HG02588 (cell line): ENCODE data around the gene CEP250.
A peak's percentile ranks its signal among the peaks of the same experiment; 100 is the strongest.
"Not testable (repeated sequence)": the region's sequence is repeated elsewhere in the genome, so short reads cannot be mapped to it uniquely, and the experiment has no call there.

Source experiments
- ATAC-seq: cut with Tn5 transposase; IDR thresholded peaks from one replicate; pipeline ENCODE4 v1.9.1; 2021; ENCODE audit warnings: mild to moderate bottlenecking, moderate library complexity; ENCODE audit not compliant: unreplicated experiment

CEP250 gene

GRCh38 chr20:35456700-35457099 lies 1.3 kb downstream of the CEP250 start:
- ATAC-seq = not testable (repeated sequence)

DNA sequence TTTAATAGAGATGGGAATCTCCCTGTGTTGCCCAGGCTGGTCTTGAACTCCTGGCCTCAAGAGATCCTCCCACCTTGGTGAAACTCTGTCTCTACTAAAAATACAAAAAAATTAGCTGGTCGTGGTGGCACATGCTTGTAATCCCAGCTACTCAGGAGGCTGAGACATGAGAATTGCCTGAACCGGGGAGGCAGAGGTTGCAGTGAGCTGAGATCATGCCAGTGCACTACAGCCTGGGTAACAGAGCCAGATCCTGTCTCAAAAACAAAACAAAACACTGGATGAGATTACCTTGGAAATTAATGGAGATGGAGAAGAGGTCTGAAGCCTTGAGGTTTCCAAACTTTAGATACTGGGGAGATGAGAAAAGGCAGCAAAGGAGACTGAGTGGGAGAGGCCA lies 2.1 kb downstream of the CEP250 start:
- ATAC-seq = not testable (repeated sequence)

DNA sequence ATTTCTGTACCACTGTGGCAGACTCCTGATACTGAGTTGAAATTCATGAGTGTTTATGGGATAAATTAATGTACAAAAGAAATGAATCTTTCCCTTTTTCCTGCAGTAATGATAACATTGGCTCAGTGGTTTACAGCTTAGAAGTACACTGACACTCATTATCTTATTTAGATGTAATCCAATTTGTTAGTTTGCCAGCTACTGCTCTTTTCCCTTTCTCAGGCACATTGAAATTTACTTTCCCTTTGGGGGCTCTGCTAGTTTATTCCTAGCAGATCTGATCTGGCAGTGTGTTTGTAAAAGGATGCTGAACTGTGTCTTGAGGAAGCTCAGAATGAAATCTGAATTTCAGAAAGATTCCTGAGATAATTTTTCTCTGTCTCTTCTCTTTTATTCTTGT lies 3.0 kb downstream of the CEP250 start:
- no peak for ATAC-seq

DNA sequence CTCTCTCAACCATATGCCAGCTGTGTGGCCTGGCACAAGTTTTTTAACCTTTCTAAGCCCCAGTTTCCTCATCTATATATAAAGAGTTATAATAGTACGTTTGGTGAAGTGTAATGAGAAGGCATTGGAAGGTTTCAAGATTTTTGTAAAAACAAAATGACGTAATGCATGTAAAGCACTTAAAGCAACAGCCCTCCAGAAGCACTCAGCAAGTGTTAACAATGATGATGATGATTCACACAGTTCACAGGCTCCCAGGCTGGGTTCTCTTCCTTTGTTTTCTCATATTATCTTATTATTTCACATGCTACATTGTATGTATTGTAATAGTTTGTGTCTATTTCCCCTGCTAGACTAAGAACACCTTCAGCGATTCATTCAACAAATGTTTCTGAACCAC lies 6.2 kb downstream of the CEP250 start:
- no peak for ATAC-seq

DNA sequence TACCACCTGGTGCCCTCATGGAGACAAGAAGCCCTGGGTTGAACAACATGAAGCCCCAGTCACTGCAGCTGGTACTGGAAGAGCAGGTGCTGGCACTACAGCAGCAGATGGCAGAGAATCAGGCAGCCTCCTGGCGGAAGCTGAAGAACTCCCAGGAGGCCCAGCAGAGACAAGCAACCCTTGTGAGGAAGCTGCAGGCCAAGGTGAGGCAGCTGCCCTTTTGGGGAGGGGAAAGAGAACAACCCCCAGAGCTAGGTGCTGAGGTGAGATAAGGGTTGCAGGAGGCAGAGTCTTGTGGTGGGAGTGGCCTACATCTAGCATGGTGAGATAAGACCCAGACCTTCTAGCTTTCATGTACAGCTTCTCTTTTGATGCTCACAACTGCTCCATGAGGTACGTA lies 7.0 kb downstream of the CEP250 start:
- no peak for ATAC-seq

GRCh38 chr20:35463455-35464300 lies 8.3 kb downstream of the CEP250 start:
- no peak for ATAC-seq

- no peak for ATAC-seq
Observed at GRCh38 chr20:35465976-35466375, 10.6 kb downstream of the CEP250 start.

DNA sequence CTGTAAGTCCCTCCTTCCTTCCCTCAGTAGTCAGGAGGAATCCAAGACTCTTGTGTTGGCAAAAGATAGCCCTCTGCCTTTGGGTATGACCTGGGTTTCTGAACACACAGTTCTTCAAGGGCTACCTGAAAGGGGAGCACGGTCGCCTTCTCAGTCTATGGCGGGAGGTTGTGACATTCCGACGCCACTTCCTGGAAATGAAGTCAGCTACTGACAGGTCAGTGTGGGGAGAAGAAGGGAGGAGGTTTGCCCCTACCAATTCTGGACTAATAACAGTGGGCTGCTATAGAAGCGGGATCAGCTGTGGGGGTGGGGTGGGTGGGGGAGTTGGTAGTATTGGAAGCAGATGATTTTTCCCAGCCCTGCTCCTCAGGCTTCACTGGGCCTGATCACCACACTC lies 11.5 kb downstream of the CEP250 start:
- no peak for ATAC-seq

DNA sequence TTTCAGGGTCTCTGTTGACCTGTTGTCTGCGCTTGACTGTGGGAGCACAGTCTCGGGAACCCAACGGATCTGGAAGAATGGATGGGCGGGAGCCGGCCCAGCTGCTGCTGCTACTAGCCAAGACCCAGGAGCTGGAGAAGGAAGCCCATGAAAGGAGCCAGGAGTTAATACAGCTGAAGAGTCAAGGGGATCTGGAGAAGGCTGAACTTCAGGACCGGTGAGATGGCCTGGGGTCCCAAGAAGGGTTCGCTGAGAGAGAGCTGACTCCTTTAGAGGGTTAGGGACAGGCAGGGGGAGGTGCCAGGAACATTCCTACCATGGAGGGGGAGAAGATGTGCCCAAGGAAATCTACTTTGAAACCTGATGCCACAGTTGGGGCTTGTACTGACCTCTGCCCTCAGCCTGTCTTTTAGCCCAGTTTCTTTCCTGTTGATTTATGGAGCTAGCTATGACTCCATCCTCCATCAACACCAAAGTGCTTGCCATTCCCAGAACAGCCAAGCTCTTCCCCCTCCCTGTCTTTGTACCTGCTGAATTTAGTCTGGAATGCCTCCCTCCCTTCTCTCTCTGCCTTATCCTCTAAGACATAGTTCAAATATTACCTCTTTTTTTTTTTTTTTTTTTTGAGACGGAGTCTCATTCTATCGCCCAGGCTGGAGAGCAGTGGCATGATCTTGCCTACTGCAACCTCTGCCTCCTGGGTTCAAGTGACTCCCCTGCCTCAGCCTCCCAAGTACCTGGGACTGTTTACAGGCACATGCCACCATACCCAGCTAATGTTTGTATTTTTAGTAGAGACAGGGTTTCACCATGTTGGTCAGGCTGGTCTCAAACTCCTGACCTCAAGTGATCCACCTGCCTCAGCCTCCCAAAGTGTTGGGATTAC lies 12.2 kb downstream of the CEP250 start:
- ATAC-seq = no peak

- ATAC-seq = no peak
Observed at GRCh38 chr20:35468671-35469334, 13.4 kb downstream of the CEP250 start.

- ATAC-seq = no peak
Observed at GRCh38 chr20:35472209-35472608, 16.8 kb downstream of the CEP250 start.

GRCh38 chr20:35473684-35474083 lies 18.3 kb downstream of the CEP250 start:
- no peak for ATAC-seq

DNA sequence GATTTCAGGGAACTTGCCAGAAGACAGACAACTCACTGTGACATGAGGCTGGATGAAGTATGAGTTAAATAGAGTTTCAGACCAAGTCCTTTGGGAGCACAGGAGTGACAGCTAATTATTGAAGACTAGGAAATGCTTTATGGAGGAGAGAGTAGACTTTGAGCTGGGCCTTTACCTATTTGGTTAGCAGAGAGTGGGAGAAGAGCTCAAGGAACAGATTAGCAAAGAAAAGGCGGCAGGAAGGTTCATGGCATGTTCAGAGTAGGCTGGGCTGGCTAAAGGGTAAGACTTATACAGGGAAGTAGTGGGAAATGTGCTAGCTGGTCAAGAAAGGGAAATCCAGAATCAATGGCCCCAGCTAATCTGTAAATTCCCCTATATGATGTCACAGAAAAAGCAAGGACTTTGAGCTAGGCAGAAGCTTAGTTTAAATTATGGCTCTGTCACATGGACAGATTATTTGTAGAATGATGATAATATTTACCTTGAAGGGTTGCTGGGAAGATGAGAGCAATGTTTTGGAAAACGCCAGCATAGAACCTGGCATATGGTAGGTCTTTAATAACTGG lies 19.0 kb downstream of the CEP250 start:
- ATAC-seq = no peak

GRCh38 chr20:35476288-35476687 lies 20.9 kb downstream of the CEP250 start:
- ATAC-seq = no peak

DNA sequence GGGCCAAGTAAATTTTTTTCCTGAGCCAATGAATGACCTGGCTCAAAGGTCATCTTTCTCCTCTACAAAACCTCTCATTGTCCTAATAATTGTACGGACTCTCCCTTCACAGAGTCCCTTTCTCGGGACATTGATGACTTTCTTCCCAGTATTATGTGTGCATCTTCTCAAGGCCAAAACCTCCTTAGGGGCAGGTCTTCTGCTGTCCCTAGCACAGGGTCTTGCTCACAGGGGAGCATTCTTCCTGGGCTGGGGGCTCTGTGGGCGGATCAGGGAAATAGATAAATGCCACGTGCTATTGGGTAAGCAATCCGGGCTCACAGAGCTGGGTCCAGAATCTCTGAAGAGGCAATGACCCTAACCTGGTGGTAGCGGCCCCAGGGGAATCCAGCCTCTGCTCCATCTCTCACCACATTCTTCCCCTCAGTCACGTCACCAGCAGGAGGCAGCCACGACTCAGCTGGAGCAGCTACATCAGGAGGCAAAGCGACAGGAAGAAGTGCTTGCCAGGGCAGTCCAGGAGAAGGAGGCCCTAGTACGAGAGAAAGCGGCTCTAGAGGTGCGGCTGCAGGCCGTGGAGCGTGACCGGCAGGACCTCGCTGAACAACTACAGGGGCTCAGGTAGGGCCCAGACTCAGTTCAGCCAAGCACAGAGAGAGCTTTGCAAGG lies 23.5 kb downstream of the CEP250 start:
- no peak for ATAC-seq

DNA sequence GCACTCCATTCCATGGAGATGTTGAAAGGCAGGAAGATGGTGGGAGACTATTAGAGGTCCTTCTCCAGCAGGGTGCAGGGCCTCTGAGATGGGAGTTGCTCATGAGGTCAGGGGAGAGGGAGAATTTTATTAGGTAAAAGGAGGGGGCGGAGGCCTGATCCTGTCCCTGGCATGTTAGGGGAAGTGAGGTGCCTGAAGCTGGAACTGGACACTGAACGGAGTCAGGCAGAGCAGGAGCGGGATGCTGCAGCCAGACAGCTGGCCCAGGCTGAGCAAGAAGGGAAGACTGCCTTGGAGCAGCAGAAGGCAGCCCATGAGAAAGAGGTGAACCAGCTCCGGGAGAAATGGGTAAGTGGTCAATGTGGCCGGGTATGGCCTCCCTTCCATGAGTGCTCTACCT lies 24.4 kb downstream of the CEP250 start:
- no peak for ATAC-seq

- no peak for ATAC-seq
Observed at GRCh38 chr20:35487479-35487878, 32.1 kb downstream of the CEP250 start.

DNA sequence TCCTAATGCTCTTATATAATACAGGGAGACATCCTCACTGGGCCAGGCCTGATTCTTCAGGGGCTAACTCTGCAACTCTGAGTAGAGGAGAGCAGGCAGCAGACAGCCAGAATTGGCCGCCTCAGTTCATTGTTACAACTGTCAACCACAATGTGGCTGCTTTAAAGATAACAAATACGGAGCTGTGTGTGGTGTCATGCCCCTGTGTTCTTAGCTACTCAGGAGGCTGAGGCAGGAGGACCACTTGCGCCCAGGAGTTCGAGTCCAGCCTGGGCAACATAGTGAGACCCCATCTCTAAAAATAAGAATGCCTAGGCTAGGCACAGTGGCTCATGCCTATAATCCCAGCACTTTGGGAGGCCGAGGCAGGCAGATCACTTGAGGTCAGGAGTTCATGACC lies 34.3 kb downstream of the CEP250 start:
- no peak for ATAC-seq

DNA sequence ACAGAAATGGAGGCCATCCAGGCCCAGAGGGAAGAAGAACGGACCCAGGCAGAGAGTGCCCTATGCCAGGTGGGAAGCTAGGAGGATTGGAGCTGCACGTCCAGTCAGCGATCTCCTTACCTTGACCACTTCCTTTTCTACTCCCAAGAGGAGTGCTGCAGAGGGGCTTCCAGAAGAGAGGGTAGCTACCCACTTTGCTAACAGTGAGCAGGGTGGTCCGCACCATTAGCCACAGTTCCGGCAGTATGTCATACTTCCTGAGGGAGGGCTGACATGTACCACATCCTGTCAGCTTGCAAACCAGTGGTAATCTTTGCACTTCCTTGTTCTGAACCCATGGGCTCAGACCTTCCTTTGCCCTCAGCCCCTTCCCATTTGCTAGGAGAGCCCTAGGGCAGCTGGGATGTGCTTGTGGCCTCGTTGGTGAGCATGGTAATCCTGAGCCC lies 35.4 kb downstream of the CEP250 start:
- ATAC-seq = peak; percentile 95

- ATAC-seq = no peak
Observed at GRCh38 chr20:35491823-35492222, 36.4 kb downstream of the CEP250 start.
